ENCODE results near the gene LCN12.

The LCN12 gene

GRCh38 chr9:136951541-136952320, at the start of gene LCN12:
LCN12 (plus strand) TSS chr9:136952273; CDS start chr9:136952328, 55 bp downstream.
- FAIRE-seq (no peak), DNase-seq (ENCODE audit: low spot score) (no peak)

- no peak for FAIRE-seq
- no peak for DNase-seq (ENCODE audit: low spot score)
Observed at GRCh38 chr9:136903041-136903554, 49.0 kb upstream of the LCN12 start.

- FAIRE-seq (no peak), DNase-seq (ENCODE audit: low spot score) (no peak)
Observed at GRCh38 chr9:136906266-136906665, 45.8 kb upstream of the LCN12 start.

- FAIRE-seq (no peak), DNase-seq (ENCODE audit: low spot score) (no peak)
Observed at GRCh38 chr9:136907011-136907914, 44.8 kb upstream of the LCN12 start.

GRCh38 chr9:136910197-136910900, 41.7 kb upstream of the LCN12 start:
- FAIRE-seq (no peak), DNase-seq (ENCODE audit: low spot score) (no peak)

- no peak for DNase-seq (ENCODE audit: low spot score)
- FAIRE-seq, result no peak
Observed at GRCh38 chr9:136910901-136911245, 41.2 kb upstream of the LCN12 start.

- DNase-seq (ENCODE audit: low spot score) (no peak), FAIRE-seq (no peak)
Observed at GRCh38 chr9:136913701-136914438, 38.2 kb upstream of the LCN12 start.

- no peak for FAIRE-seq
- no peak for DNase-seq (ENCODE audit: low spot score)
Observed at GRCh38 chr9:136915632-136916329, 36.3 kb upstream of the LCN12 start.

- no peak for DNase-seq (ENCODE audit: low spot score)
- FAIRE-seq, result no peak
Observed at GRCh38 chr9:136916330-136917184, 35.5 kb upstream of the LCN12 start.

- FAIRE-seq, result no peak
Observed at GRCh38 chr9:136917902-136918301, 34.2 kb upstream of the LCN12 start.

GRCh38 chr9:136920069-136920468, 32.0 kb upstream of the LCN12 start:
- FAIRE-seq (no peak), DNase-seq (ENCODE audit: low spot score) (no peak)

More at GRCh38 chr9:136917902-136918301, 34.2 kb upstream of the LCN12 start:
- DNase-seq (ENCODE audit: low spot score), result no peak

GRCh38 chr9:136920734-136921231, 31.3 kb upstream of the LCN12 start:
- FAIRE-seq, result no peak
- no peak for DNase-seq (ENCODE audit: low spot score)

GRCh38 chr9:136921307-136921706, 30.8 kb upstream of the LCN12 start:
- no peak for DNase-seq (ENCODE audit: low spot score)
- no peak for FAIRE-seq

- FAIRE-seq (no peak), DNase-seq (ENCODE audit: low spot score) (no peak)
Observed at GRCh38 chr9:136921718-136922117, 30.4 kb upstream of the LCN12 start.

GRCh38 chr9:136922540-136922939, 29.5 kb upstream of the LCN12 start:
- DNase-seq (ENCODE audit: low spot score), result no peak
- FAIRE-seq, result no peak

- DNase-seq (ENCODE audit: low spot score) (no peak), FAIRE-seq (no peak)
Observed at GRCh38 chr9:136923881-136924280, 28.2 kb upstream of the LCN12 start.

GRCh38 chr9:136925414-136926153, 26.5 kb upstream of the LCN12 start:
- DNase-seq (ENCODE audit: low spot score) (no peak), FAIRE-seq (no peak)

- FAIRE-seq (no peak), DNase-seq (ENCODE audit: low spot score) (no peak)
Observed at GRCh38 chr9:136926154-136926704, 25.8 kb upstream of the LCN12 start.
